LNCaP clone FGC (cell line): ENCODE results near the gene LDLRAD4.

Source experiments
- DNase-seq: peaks from one replicate; pipeline ENCODE4 v3.0.0-alpha.2; 2011; ENCODE audit warnings: low read depth
- H3K4me3 ChIP-seq: 2 replicates; pipeline ENCODE4 v1.5.1; 2011; ENCODE audit warnings: mild to moderate bottlenecking, low read depth, low read length, control low read depth
- TF ChIP-seq, protein P1 (sequence below): IDR thresholded peaks from 2 replicates; pipeline ENCODE4 v1.5.1; 2012; ENCODE audit warnings: mild to moderate bottlenecking; ENCODE audit not compliant: control insufficient read depth, insufficient read depth; ENCODE audit errors: extremely low read depth

LDLRAD4 gene

DNA sequence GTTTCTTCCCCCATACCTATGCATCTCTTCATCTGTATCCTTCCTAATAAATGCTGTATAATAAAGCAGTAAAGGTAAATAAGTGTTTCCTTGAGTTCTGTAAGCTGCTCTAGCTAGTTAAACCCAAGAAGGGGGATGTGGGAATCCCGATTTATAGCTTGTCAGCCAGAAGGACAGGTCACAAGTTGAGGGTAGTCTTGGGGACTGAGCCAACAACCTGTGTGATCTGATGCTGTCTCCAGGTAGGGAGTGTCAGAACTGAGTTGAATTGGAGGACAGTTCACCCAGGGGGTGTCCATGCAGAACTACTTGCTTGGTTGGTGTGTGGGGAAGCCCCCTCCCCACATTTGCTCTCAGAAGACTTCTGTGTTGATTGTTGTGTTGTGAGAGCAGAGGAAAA lies 112.4 kb downstream of the LDLRAD4 start:
- H3K4me3 ChIP-seq = no peak overlapping the region
- no peak for DNase-seq
- TF ChIP-seq, protein P1, sequence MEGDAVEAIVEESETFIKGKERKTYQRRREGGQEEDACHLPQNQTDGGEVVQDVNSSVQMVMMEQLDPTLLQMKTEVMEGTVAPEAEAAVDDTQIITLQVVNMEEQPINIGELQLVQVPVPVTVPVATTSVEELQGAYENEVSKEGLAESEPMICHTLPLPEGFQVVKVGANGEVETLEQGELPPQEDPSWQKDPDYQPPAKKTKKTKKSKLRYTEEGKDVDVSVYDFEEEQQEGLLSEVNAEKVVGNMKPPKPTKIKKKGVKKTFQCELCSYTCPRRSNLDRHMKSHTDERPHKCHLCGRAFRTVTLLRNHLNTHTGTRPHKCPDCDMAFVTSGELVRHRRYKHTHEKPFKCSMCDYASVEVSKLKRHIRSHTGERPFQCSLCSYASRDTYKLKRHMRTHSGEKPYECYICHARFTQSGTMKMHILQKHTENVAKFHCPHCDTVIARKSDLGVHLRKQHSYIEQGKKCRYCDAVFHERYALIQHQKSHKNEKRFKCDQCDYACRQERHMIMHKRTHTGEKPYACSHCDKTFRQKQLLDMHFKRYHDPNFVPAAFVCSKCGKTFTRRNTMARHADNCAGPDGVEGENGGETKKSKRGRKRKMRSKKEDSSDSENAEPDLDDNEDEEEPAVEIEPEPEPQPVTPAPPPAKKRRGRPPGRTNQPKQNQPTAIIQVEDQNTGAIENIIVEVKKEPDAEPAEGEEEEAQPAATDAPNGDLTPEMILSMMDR = no peak

DNA sequence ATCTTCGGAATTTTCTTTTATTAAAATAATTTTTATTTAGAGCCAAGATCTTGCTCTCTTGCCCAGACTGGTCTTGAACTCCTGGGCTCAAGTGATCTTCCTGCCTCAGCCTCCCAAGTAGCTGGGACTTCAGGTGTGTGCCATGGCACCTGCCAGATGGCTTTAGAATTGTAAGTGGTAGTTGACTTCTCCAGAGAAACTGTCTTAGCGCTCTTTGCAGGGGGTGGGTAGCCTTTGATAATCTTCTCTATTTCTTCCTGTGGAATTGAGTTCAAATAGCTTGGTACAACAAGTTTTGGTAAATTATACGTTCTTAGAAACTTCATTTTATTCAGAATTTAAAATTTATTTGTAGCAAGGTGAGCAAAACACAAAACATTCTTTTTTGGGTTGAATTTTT lies 113.3 kb downstream of the LDLRAD4 start:
- TF ChIP-seq, protein P1 = no peak
- no peak for DNase-seq
- no peak overlapping the region for H3K4me3 ChIP-seq

DNA sequence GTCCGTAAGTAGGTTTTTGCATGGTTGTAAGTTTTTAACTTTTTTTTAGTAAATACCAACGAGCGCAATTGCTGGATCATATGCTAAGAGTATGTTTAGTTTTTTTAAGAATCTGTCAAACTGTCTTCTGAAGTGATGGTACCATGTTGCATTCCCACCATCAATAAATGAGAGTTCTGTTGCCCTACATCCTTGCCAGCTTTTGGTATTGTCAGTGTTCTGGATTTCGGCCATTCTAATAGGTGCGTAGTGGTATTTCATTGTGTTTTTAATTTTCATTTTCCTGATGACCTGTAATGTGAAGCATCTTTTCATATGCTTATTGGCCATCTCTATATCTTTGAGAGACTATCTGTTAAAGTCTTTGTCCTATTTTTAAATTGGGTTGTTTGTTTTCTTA lies 114.3 kb downstream of the LDLRAD4 start:
- no peak overlapping the region for H3K4me3 ChIP-seq
- no peak for DNase-seq
- TF ChIP-seq, protein P1 = no peak

DNA sequence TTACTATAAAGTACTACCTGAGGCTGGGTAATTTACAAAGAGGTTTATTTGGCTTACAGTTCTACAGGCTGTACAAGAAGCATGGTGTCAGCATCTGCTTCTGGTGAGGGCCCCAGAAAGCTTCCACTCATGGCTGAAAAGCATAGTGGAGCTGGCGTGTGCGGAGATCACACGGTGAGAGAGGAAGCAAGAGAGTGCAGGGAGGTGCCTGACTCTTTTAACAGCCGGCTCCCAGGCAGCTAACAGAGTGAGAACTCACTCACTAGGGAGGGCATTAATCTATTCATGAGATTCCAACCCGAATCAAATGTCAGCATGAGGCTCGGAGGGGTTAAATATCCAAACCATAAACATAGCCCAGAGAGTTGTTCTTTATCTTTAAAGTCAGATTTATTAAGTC lies 117.3 kb downstream of the LDLRAD4 start:
- H3K4me3 ChIP-seq = no peak overlapping the region
- no peak for DNase-seq
- TF ChIP-seq, protein P1 = no peak

DNA sequence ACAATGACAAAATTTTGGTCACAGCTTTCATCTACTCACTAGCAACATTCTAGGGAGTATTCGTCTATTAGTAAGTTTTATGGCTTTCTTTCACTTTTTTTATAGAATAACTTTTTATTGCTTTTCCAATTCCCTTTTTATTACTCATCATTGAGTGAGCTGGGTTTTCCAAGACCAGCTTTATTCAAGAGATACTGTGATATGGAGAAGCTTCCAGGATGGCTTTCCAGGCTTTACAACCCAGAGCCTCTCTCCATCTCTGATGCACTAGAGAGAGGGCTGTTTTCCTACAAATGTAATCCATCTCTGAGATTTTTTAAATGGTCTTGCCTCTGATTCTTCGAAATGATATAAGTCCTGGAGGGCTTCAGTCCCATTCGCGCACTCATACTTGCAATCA lies 118.3 kb downstream of the LDLRAD4 start:
- no peak for DNase-seq
- TF ChIP-seq, protein P1 = no peak
- H3K4me3 ChIP-seq = no peak overlapping the region

DNA sequence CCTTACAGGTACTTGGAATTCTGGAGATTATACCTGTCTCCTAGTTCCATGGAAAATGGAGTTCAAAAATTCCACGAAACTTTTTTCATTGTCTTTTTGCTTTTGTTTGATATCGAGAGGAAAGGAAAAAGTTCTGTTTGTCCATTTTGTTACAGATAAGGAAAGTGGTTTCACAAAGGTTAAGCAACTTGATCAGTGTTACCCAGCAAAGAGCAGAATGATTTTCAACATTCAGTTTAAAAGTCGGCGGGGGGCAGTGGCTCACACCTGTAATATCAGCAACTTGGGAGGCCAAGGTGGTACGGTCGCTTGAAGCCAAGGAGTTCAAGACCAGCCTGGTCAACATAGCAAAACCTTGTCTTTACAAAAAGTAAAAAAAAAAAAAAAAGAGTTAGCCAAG lies 118.8 kb downstream of the LDLRAD4 start:
- no peak for DNase-seq
- no peak overlapping the region for H3K4me3 ChIP-seq
- TF ChIP-seq, protein P1 = no peak

DNA sequence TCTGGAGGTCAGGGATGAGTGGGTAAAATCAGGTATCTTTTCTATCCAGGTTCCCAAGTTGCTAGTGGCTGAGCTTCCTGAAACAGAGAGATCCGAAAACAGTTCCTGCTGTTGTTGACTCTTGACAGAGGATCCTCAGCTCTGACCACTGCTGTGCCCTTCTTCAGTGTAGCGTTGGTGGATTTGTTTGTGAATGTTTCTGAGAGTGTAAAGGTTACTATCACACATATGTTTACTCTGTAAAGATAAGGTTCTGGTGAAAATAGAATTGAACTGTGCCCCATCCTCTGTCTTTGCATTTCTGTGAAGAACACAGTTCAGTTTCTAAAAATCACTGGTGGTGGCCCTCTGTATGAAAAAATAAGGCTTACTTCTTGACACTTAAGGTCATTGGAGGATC lies 119.8 kb downstream of the LDLRAD4 start:
- no peak for DNase-seq
- no peak overlapping the region for H3K4me3 ChIP-seq
- TF ChIP-seq, protein P1 = no peak
